HepG2 (cell line): ENCODE measurements around the gene IDNK. TPM values are rescaled to one million over a fixed set of nuclear protein-coding genes. Genes with fewer than 3 reads are reported as not detected.

Experiments
- ATAC-seq: fragments of 200-7000 bp; cut with Tn5 transposase; 3 replicates; pipeline ENCODE4 v1.9.1; 2020; ENCODE audit warnings: mild to moderate bottlenecking, moderate library complexity
- BruUV-seq: library from RNA; stranded (reverse); fragments of 400-500 nt; replicated peaks from 2 replicates; lab custom pipeline; 2021; lab: Mats Ljungman, UMichigan
- CTCF ChIA-PET: fragments of 300-600 bp; formaldehyde crosslinking; extraction: SDS; loops from one replicate; lab custom pipeline; 2021; ENCODE audit warnings: low total read pairs, inconsistent platforms, low intra/inter-chr PET ratio; lab: Yijun Ruan, JAX
- POLR2A ChIA-PET: fragments of 350-600 bp; sonication (Branson Sonifier 250); formaldehyde crosslinking; loops from one replicate; lab custom pipeline; 2020; ENCODE audit warnings: antibody characterized with exemption, inconsistent platforms; lab: Yijun Ruan, JAX
- DNase-seq: peaks from one replicate; pipeline ENCODE4 v3.0.0-alpha.2; 2015; ENCODE audit warnings: low spot score
- FAIRE-seq: peaks from 3 replicates; lab custom pipeline; 2011; peaks lifted over from hg19 to GRCh38; lab: Jason Lieb, UNC
- H2AFZ ChIP-seq: one replicate; pipeline ENCODE4 v1.6.1; 2011; ENCODE audit warnings: low read length, inconsistent platforms
- H3K27ac ChIP-seq: fragments of 300-600 bp; 3 replicates; pipeline ENCODE4 v1.8.0; 2011; ENCODE audit warnings: mixed run types, mild to moderate bottlenecking, mixed read lengths, low read length, inconsistent platforms; ENCODE audit not compliant: insufficient read depth; ENCODE audit errors: extremely low read length
- H3K27me3 ChIP-seq, 2 experiments: fragments of 200-600 bp in 1 of 2; 2 replicates in 1 of 2; 3 replicates in 1 of 2; pipeline versions ENCODE4 v1.6.0 to v1.8.0; 2011; ENCODE audit warnings: low read length in 2 of 2, mild to moderate bottlenecking in 2 of 2, moderate library complexity in 2 of 2, inconsistent platforms in 1 of 2; ENCODE audit not compliant: insufficient read depth in 2 of 2, control insufficient read depth in 1 of 2
- H3K36me3 ChIP-seq, 2 experiments: fragments of 200-600 bp in 1 of 2; replicated peaks in 1 of 2; 2 replicates in 1 of 2; 3 replicates in 1 of 2; pipeline versions ENCODE4 v1.5.1 to v1.8.0; 2011; ENCODE audit warnings: low read length in 2 of 2, inconsistent platforms in 1 of 2; ENCODE audit not compliant: insufficient read depth in 2 of 2, control insufficient read depth in 1 of 2
- H3K4me1 ChIP-seq: 2 replicates; pipeline ENCODE4 v1.5.1; 2012; ENCODE audit warnings: low read length, inconsistent platforms; ENCODE audit not compliant: insufficient read depth
- H3K4me2 ChIP-seq: 2 replicates; pipeline ENCODE4 v1.6.0; 2011; ENCODE audit warnings: low read depth, low read length, inconsistent platforms
- H3K4me3 ChIP-seq, 3 experiments: fragments of 200-600 bp in 1 of 3; sonication (generic), shearing (Covaris generic) in 1 of 3; replicated peaks in 1 of 3; 2 replicates each; pipeline ENCODE4 v1.5.1; 2011 to 2016; ENCODE audit warnings: low read length in 3 of 3, inconsistent platforms in 2 of 3, low read depth in 2 of 3, mild to moderate bottlenecking in 2 of 3, control low read depth in 1 of 3, mixed read lengths in 1 of 3; ENCODE audit not compliant: insufficient read depth in 1 of 3
- H3K79me2 ChIP-seq: one replicate; pipeline ENCODE4 v1.6.1; 2011; ENCODE audit warnings: low read length, inconsistent platforms; ENCODE audit not compliant: insufficient read depth
- H3K9ac ChIP-seq: 2 replicates; pipeline ENCODE4 v1.6.0; 2011; ENCODE audit warnings: mild to moderate bottlenecking, low read depth, low read length, inconsistent platforms; ENCODE audit not compliant: insufficient read depth
- H3K9me3 ChIP-seq: 2 replicates; pipeline ENCODE4 v1.5.1; 2012; ENCODE audit warnings: mild to moderate bottlenecking, low read length
- H4K20me1 ChIP-seq: 2 replicates; pipeline ENCODE4 v1.6.0; 2011; ENCODE audit warnings: inconsistent platforms, mild to moderate bottlenecking, low read length, moderate library complexity; ENCODE audit not compliant: insufficient read depth
- KLF9 ChIP-seq: IDR thresholded peaks from 2 replicates; pipeline ENCODE4 v1.6.1; 2016; ENCODE audit warnings: low read depth
- PAX8 ChIP-seq: sonication (generic); formaldehyde crosslinking; IDR thresholded peaks from 2 replicates; pipeline ENCODE4 v1.8.0; 2022; ENCODE audit warnings: mild to moderate bottlenecking, missing genetic modification reagents, borderline replicate concordance
- ZNF557 ChIP-seq: sonication (generic); formaldehyde crosslinking; IDR thresholded peaks from 2 replicates; pipeline ENCODE4 v1.4.0; 2020; ENCODE audit warnings: missing genetic modification reagents
- ZNF572 ChIP-seq: sonication (generic); formaldehyde crosslinking; IDR thresholded peaks from 2 replicates; pipeline ENCODE4 v1.5.1; 2020; ENCODE audit warnings: mild to moderate bottlenecking, missing genetic modification reagents
- ZNF652 ChIP-seq: IDR thresholded peaks from 2 replicates; pipeline ENCODE4 v1.6.1; 2016; ENCODE audit warnings: low read depth, borderline replicate concordance
- WGBS: methylation state at CpG from one replicate; pipeline ENCODE4 v1.1.6; 2017; ENCODE audit warnings: low lambda C conversion rate; 5-methylcytosine and 5-hydroxymethylcytosine counted together
- in situ Hi-C: cut with HindIII; loops from 2 replicates; pipeline ENCODE4 v1.10.0; 2017; ENCODE audit warnings: low pct_unique_long_range_greater_than_20kb; ENCODE audit not compliant: extremely low pct_ligation_motif_present
- intact Hi-C: fragments of 100-400 bp; cut with micrococcal nuclease; formaldehyde crosslinking; loops from one replicate; pipeline ENCODE4 v1.10.0; 2022; ENCODE audit not compliant: unreplicated experiment
- polyA plus RNA-seq, 8 experiments: library from polyadenylated mRNA; depleted of rRNA in 3 of 8; stranded (reverse) in 7 of 8; unstranded in 1 of 8; fragments of >200 nt; fragmentation: Illumina TruSeq in 4 of 8; extraction: Trizol in 4 of 8; gene quantifications; 2 replicates each; pipeline versions ENCODE4 v1.2.1 to v1.2.3, GENCODE V29; 2011 to 2016; ENCODE audit warnings: low read depth in 4 of 8, missing spikeins in 1 of 8, mixed read lengths in 1 of 8; ENCODE audit not compliant: insufficient read depth in 1 of 8
- total RNA-seq, 5 experiments: library from RNA; depleted of rRNA; stranded (reverse); fragments of >200 nt; fragmentation: Illumina TruSeq; extraction: Trizol; gene quantifications; 2 replicates each; pipeline ENCODE4 v1.2.3, GENCODE V29; 2016; ENCODE audit warnings: low read depth in 1 of 5
- TF ChIP-seq, protein P1 (sequence below): sonication (generic); IDR thresholded peaks from 2 replicates; pipeline ENCODE4 v1.6.1; 2016; ENCODE audit warnings: low read depth, borderline replicate concordance
- TF ChIP-seq, protein P2 (sequence below): sonication (generic); formaldehyde crosslinking; IDR thresholded peaks from 2 replicates; pipeline ENCODE4 v1.5.1; 2020; ENCODE audit warnings: missing genetic modification reagents, mild to moderate bottlenecking, borderline replicate concordance
- TF ChIP-seq, protein P3 (sequence below): sonication (generic); formaldehyde crosslinking; IDR thresholded peaks from 2 replicates; pipeline ENCODE4 v1.8.0; 2022; ENCODE audit warnings: mild to moderate bottlenecking, missing genetic modification reagents

The IDNK gene
- total and polyA plus RNA-seq, 2 of the 13 experiments (the other 11 are each of a cell fraction or from before 2014, with no cell fraction given): 3.1 to 4.8 TPM

GRCh38 chr9:83656952-83657351 lies 34.0 kb downstream of the IDNK start:
- FAIRE-seq: no peak
- no peaks in the 10 kb centered on the region for H3K4me1 ChIP-seq
- no peak for ATAC-seq
- 98% methylated on average over 6 of the region's 6 CpGs for WGBS
- H3K79me2 ChIP-seq: no peaks in the 10 kb centered on the region
- H3K4me3 ChIP-seq: no peak overlapping the region
- H3K9ac ChIP-seq: no peak overlapping the region
- in situ Hi-C loops: no loop called here
- no peaks in the 10 kb centered on the region for H3K9me3 ChIP-seq
- H3K27ac ChIP-seq: no peak overlapping the region
- ChIA-PET POLR2A (no interaction called here), CTCF (no interaction called here)
- no TSS peak for BruUV-seq
- H3K36me3 ChIP-seq: peaks cover 11 to 71% of the 10 kb centered on the region in 2 experiments
- H4K20me1 ChIP-seq: no peaks in the 10 kb centered on the region
- no peaks in the 10 kb centered on the region for H3K27me3 ChIP-seq
- TF ChIP-seq, protein P1, sequence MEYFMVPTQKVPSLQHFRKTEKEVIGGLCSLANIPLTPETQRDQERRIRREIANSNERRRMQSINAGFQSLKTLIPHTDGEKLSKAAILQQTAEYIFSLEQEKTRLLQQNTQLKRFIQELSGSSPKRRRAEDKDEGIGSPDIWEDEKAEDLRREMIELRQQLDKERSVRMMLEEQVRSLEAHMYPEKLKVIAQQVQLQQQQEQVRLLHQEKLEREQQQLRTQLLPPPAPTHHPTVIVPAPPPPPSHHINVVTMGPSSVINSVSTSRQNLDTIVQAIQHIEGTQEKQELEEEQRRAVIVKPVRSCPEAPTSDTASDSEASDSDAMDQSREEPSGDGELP: no peak
- TF ChIP-seq ZNF572 (CRISPR knock-in tag) (no peak), ZNF652 (no peak), ZNF557 (CRISPR knock-in tag) (no peak), KLF9 (no peak), PAX8 (no peak)
- TF ChIP-seq, protein P2, sequence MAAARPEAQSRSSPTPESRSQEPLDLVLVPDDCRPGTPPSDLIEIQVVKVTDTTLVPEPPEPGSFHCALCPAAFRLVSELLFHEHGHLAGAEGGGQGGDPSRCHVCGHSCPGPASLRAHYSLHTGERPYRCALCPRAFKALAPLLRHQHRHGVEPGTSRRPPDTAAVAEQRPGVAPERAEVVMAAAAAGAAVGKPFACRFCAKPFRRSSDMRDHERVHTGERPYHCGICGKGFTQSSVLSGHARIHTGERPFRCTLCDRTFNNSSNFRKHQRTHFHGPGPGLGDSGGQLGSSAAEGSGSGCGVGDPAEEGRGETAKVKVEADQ (CRISPR knock-in tag): no peak
- TF ChIP-seq, protein P3, sequence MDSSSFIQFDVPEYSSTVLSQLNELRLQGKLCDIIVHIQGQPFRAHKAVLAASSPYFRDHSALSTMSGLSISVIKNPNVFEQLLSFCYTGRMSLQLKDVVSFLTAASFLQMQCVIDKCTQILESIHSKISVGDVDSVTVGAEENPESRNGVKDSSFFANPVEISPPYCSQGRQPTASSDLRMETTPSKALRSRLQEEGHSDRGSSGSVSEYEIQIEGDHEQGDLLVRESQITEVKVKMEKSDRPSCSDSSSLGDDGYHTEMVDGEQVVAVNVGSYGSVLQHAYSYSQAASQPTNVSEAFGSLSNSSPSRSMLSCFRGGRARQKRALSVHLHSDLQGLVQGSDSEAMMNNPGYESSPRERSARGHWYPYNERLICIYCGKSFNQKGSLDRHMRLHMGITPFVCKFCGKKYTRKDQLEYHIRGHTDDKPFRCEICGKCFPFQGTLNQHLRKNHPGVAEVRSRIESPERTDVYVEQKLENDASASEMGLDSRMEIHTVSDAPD (CRISPR knock-in tag): no peak
- no peak for DNase-seq
- intact Hi-C loops: no loop called here
- no peak overlapping the region for H2AFZ ChIP-seq
- no peak overlapping the region for H3K4me2 ChIP-seq
